Posterior cingulate gyrus (tissue), 11 donors: Measurements from ENCODE around the gene SRRM3.
"Not testable (repeated sequence)": the region's sequence is repeated elsewhere in the genome, so short reads cannot be mapped to it uniquely, and the experiment has no call there.

ENCODE experiments used
- DNase-seq, 10 donors: peaks; one replicate each; pipeline versions ENCODE4 v3.0.0 to v3.0.0-alpha.2; 2020 to 2021; ENCODE audit warnings: mixed read lengths in 3 of 10
- intact Hi-C: fragments of 100-400 bp; cut with DNase I; formaldehyde crosslinking; loops from one replicate; pipeline ENCODE4 v1.15.1; 2023

Gene SRRM3

GRCh38 chr7:76187272-76187671 lies 14.4 kb upstream of the SRRM3 start:
- intact Hi-C loops: no loop called here
- no peak for DNase-seq

- intact Hi-C loops: no loop called here
- DNase-seq: no peak
Observed at GRCh38 chr7:76189276-76189675, 12.4 kb upstream of the SRRM3 start.

- DNase-seq: no peak
- intact Hi-C loops: no loop called here
Observed at GRCh38 chr7:76191783-76192240, 9.9 kb upstream of the SRRM3 start.

- intact Hi-C loops: no loop called here
- DNase-seq: no peak
Observed at GRCh38 chr7:76193466-76193865, 8.2 kb upstream of the SRRM3 start.

- intact Hi-C loops: no loop called here
Observed at GRCh38 chr7:76193883-76194282, 7.8 kb upstream of the SRRM3 start.

GRCh38 chr7:76196786-76197185 lies 4.9 kb upstream of the SRRM3 start:
- no peak for DNase-seq
- intact Hi-C loops: no loop called here

More at GRCh38 chr7:76193883-76194282, 7.8 kb upstream of the SRRM3 start:
- no peak for DNase-seq

GRCh38 chr7:76198202-76198601 lies 3.5 kb upstream of the SRRM3 start:
- DNase-seq: no peak
- intact Hi-C loops: no loop called here

- intact Hi-C loops: no loop called here
- DNase-seq: peak in 7 of 10 donors; percentile 26 to 92 (median 54)
Observed at GRCh38 chr7:76202666-76203030, 952 bp downstream of the SRRM3 start.

GRCh38 chr7:76204147-76204546 lies 2.5 kb downstream of the SRRM3 start:
- DNase-seq: no peak
- intact Hi-C loops: no loop called here

- intact Hi-C loops: no loop called here
- DNase-seq: peak in 9 of 10 donors; percentile 16 to 94 (median 62)
Observed at GRCh38 chr7:76206633-76207032, 4.9 kb downstream of the SRRM3 start.

- no peak for DNase-seq
Observed at GRCh38 chr7:76209310-76209709, 7.6 kb downstream of the SRRM3 start.

GRCh38 chr7:76211216-76211615 lies 9.5 kb downstream of the SRRM3 start:
- no peak for DNase-seq

More at GRCh38 chr7:76209310-76209709, 7.6 kb downstream of the SRRM3 start:
- intact Hi-C loops: no loop called here

GRCh38 chr7:76215349-76215748 lies 13.7 kb downstream of the SRRM3 start:
- DNase-seq, intact Hi-C loops: not testable (repeated sequence)

More at GRCh38 chr7:76211216-76211615, 9.5 kb downstream of the SRRM3 start:
- intact Hi-C loops: no loop called here

- DNase-seq: peak in 1 of 10 donors; percentile 86
- intact Hi-C loops: no loop called here
Observed at GRCh38 chr7:76216381-76217082, 14.8 kb downstream of the SRRM3 start.

- peak in 1 of 10 donors; percentile 68 for DNase-seq
- intact Hi-C loops: no loop called here
Observed at GRCh38 chr7:76217942-76218566, 16.4 kb downstream of the SRRM3 start.

- peak; percentile 41 to 94 (median 74) for DNase-seq
- intact Hi-C loops: no loop called here
Observed at GRCh38 chr7:76220185-76221057, 18.7 kb downstream of the SRRM3 start.

GRCh38 chr7:76222333-76222732 lies 20.6 kb downstream of the SRRM3 start:
- no peak for DNase-seq
- intact Hi-C loops: no loop called here

GRCh38 chr7:76222839-76223238 lies 21.1 kb downstream of the SRRM3 start:
- intact Hi-C loops: no loop called here
- DNase-seq: no peak

GRCh38 chr7:76223286-76223972 lies 21.7 kb downstream of the SRRM3 start:
- intact Hi-C loops: no loop called here
- DNase-seq: no peak

- no peak for DNase-seq
- intact Hi-C loops: no loop called here
Observed at GRCh38 chr7:76224695-76225094, 23.0 kb downstream of the SRRM3 start.
